DOHH2 (cell line): Measurements from ENCODE around the gene SLC27A6.

ENCODE experiments used
- H3F3A ChIP-seq: fragments of 200-600 bp; sonication (generic), shearing (Covaris generic); 2 replicates; pipeline ENCODE4 v1.6.0; 2016; ENCODE audit warnings: antibody characterized with exemption, mild to moderate bottlenecking; ENCODE audit not compliant: control insufficient read depth, insufficient read depth
- H3K27ac ChIP-seq: fragments of 200-600 bp; sonication (generic); 2 replicates; pipeline ENCODE4 v1.5.1; 2014; ENCODE audit warnings: low read depth, mild to moderate bottlenecking, low read length, moderate library complexity
- H3K27me3 ChIP-seq: fragments of 200-600 bp; sonication (generic); 2 replicates; pipeline ENCODE4 v1.6.1; 2014; ENCODE audit warnings: mild to moderate bottlenecking, low read length, mixed read lengths; ENCODE audit not compliant: control insufficient read depth
- H3K36me3 ChIP-seq: fragments of 200-600 bp; sonication (generic); 2 replicates; pipeline ENCODE4 v1.6.1; 2014; ENCODE audit warnings: mild to moderate bottlenecking, low read length, moderate library complexity, mixed read lengths; ENCODE audit not compliant: control insufficient read depth
- H3K4me1 ChIP-seq: fragments of 200-600 bp; sonication (generic); 2 replicates; pipeline ENCODE4 v1.6.1; 2014; ENCODE audit warnings: mild to moderate bottlenecking, low read length, mixed read lengths; ENCODE audit not compliant: control insufficient read depth
- H3K4me2 ChIP-seq: fragments of 200-600 bp; sonication (generic); 2 replicates; pipeline ENCODE4 v1.6.0; 2014; ENCODE audit warnings: mild to moderate bottlenecking, low read length, moderate library complexity
- H3K4me3 ChIP-seq: fragments of 200-600 bp; sonication (generic); 2 replicates; pipeline ENCODE4 v1.5.1; 2014; ENCODE audit warnings: mild to moderate bottlenecking, low read length, mixed read lengths
- H3K79me2 ChIP-seq: fragments of 200-600 bp; sonication (generic); 2 replicates; pipeline ENCODE4 v1.6.1; 2014; ENCODE audit warnings: mild to moderate bottlenecking, low read length, mixed read lengths; ENCODE audit not compliant: control insufficient read depth
- H3K9me2 ChIP-seq: fragments of 200-600 bp; sonication (generic); replicated peaks from 2 replicates; pipeline ENCODE4 v1.6.1; 2014; ENCODE audit warnings: mild to moderate bottlenecking, low read length, mixed read lengths; ENCODE audit not compliant: control insufficient read depth
- H3K9me3 ChIP-seq: fragments of 200-600 bp; sonication (generic); 2 replicates; pipeline ENCODE4 v1.6.1; 2014; ENCODE audit warnings: antibody characterized with exemption, low read length, mixed read lengths; ENCODE audit not compliant: control insufficient read depth, insufficient read depth
- H4K20me1 ChIP-seq: fragments of 200-600 bp; sonication (generic); 2 replicates; pipeline ENCODE4 v1.6.0; 2014; ENCODE audit warnings: low read depth, mild to moderate bottlenecking, antibody characterized with exemption, low read length, moderate library complexity; ENCODE audit not compliant: control insufficient read depth, insufficient read depth
- CTCF ChIP-seq: fragments of 200-600 bp; sonication (generic); IDR thresholded peaks from one replicate; pipeline ENCODE4 v1.5.1; 2014; ENCODE audit warnings: antibody characterized with exemption, mild to moderate bottlenecking, low read depth, low read length; ENCODE audit not compliant: poor library complexity, severe bottlenecking
- EZH2phosphoT487 ChIP-seq: fragments of 200-600 bp; sonication (generic); IDR thresholded peaks from 2 replicates; pipeline ENCODE4 v1.6.1; 2017; ENCODE audit warnings: borderline replicate concordance, mild to moderate bottlenecking, antibody characterized with exemption, low read length, moderate library complexity, mixed read lengths

The SLC27A6 gene

GRCh38 chr5:129078247-129078646, 113.0 kb downstream of the SLC27A6 start:
- Histone ChIP-seq H3K79me2 (no peaks in the 10 kb centered on the region), H3K4me1 (no peaks in the 10 kb centered on the region), H3K9me2 (no peaks in the 10 kb centered on the region), H4K20me1 (no peaks in the 10 kb centered on the region), H3K27me3 (no peaks in the 10 kb centered on the region), H3K27ac (no peak overlapping the region), H3F3A (no peaks in the 10 kb centered on the region), H3K36me3 (no peaks in the 10 kb centered on the region), H3K4me2 (no peak overlapping the region), H3K9me3 (no peaks in the 10 kb centered on the region), H3K4me3 (no peak overlapping the region)
- no peak for TF ChIP-seq EZH2phosphoT487
- no peak for TF ChIP-seq CTCF

GRCh38 chr5:129078660-129079059, 113.4 kb downstream of the SLC27A6 start:
- H3K9me2 ChIP-seq: no peaks in the 10 kb centered on the region
- H3K4me2 ChIP-seq: no peak overlapping the region
- H4K20me1 ChIP-seq: no peaks in the 10 kb centered on the region
- H3K36me3 ChIP-seq: no peaks in the 10 kb centered on the region
- no peak overlapping the region for H3K4me3 ChIP-seq
- no peaks in the 10 kb centered on the region for H3F3A ChIP-seq
- no peaks in the 10 kb centered on the region for H3K27me3 ChIP-seq
- no peaks in the 10 kb centered on the region for H3K9me3 ChIP-seq
- no peaks in the 10 kb centered on the region for H3K4me1 ChIP-seq
- H3K79me2 ChIP-seq: no peaks in the 10 kb centered on the region
- H3K27ac ChIP-seq: no peak overlapping the region
- TF ChIP-seq CTCF: no peak
- no peak for TF ChIP-seq EZH2phosphoT487

- no peak overlapping the region for H3K4me2 ChIP-seq
- H3K27me3 ChIP-seq: no peaks in the 10 kb centered on the region
- H3K4me1 ChIP-seq: no peaks in the 10 kb centered on the region
- no peak for TF ChIP-seq CTCF
- no peak for TF ChIP-seq EZH2phosphoT487
- H3K4me3 ChIP-seq: no peak overlapping the region
- H3F3A ChIP-seq: no peaks in the 10 kb centered on the region
- no peaks in the 10 kb centered on the region for H3K9me3 ChIP-seq
- no peaks in the 10 kb centered on the region for H3K9me2 ChIP-seq
- no peaks in the 10 kb centered on the region for H4K20me1 ChIP-seq
- no peaks in the 10 kb centered on the region for H3K79me2 ChIP-seq
- no peak overlapping the region for H3K27ac ChIP-seq
- no peaks in the 10 kb centered on the region for H3K36me3 ChIP-seq
Measured at GRCh38 chr5:129079496-129079895, 114.2 kb downstream of the SLC27A6 start.

- Histone ChIP-seq H3K9me3 (no peaks in the 10 kb centered on the region), H3F3A (no peaks in the 10 kb centered on the region), H3K27ac (no peak overlapping the region), H3K36me3 (no peaks in the 10 kb centered on the region), H3K79me2 (no peaks in the 10 kb centered on the region), H4K20me1 (no peaks in the 10 kb centered on the region), H3K4me2 (no peak overlapping the region), H3K9me2 (no peaks in the 10 kb centered on the region), H3K27me3 (no peaks in the 10 kb centered on the region), H3K4me1 (no peaks in the 10 kb centered on the region), H3K4me3 (no peak overlapping the region)
- TF ChIP-seq EZH2phosphoT487 (no peak), CTCF (no peak)
Measured at GRCh38 chr5:129080766-129081165, 115.5 kb downstream of the SLC27A6 start.
